ENCODE data around the gene HTR7. TPM values are rescaled to one million over a fixed set of nuclear protein-coding genes. Genes with fewer than 3 reads are reported as not detected.

The HTR7 gene
- total RNA-seq, 1 donor from 2014 or later, result 0.74 TPM

GRCh38 chr10:90800232-90800796 is 57.5 kb downstream of the HTR7 start:
- no peak overlapping the region for H3K27ac ChIP-seq
- no peak for DNase-seq (ENCODE audit: extremely low spot score in 2 of 2)
- H3K36me3 ChIP-seq, result no peaks in the 10 kb centered on the region
- TF ChIP-seq POLR2AphosphoS5 (IDR thresholded peaks at IDR 0.05; ENCODE audit: insufficient read depth in 1 of 2, low read depth in 1 of 2), result no peak
- H3K27me3 ChIP-seq, result no peaks in the 10 kb centered on the region
- H3K4me3 ChIP-seq, result no peak overlapping the region
- no peaks in the 10 kb centered on the region for H3K4me1 ChIP-seq
- no peaks in the 10 kb centered on the region for H3K9me3 ChIP-seq
- intact Hi-C loops (cut with DNase I), result no loop called here

GRCh38 chr10:90799172-90799571 is 58.7 kb downstream of the HTR7 start:
- intact Hi-C loops (cut with DNase I), result no loop called here
- no peaks in the 10 kb centered on the region for H3K9me3 ChIP-seq
- TF ChIP-seq POLR2A (IDR thresholded peaks at IDR 0.05) (no peak), POLR2AphosphoS5 (IDR thresholded peaks at IDR 0.05; ENCODE audit: insufficient read depth in 1 of 2, low read depth in 1 of 2) (no peak)
- TF ChIP-seq, protein P1, sequence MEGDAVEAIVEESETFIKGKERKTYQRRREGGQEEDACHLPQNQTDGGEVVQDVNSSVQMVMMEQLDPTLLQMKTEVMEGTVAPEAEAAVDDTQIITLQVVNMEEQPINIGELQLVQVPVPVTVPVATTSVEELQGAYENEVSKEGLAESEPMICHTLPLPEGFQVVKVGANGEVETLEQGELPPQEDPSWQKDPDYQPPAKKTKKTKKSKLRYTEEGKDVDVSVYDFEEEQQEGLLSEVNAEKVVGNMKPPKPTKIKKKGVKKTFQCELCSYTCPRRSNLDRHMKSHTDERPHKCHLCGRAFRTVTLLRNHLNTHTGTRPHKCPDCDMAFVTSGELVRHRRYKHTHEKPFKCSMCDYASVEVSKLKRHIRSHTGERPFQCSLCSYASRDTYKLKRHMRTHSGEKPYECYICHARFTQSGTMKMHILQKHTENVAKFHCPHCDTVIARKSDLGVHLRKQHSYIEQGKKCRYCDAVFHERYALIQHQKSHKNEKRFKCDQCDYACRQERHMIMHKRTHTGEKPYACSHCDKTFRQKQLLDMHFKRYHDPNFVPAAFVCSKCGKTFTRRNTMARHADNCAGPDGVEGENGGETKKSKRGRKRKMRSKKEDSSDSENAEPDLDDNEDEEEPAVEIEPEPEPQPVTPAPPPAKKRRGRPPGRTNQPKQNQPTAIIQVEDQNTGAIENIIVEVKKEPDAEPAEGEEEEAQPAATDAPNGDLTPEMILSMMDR (IDR thresholded peaks at IDR 0.05), result no peak

GRCh38 chr10:90798482-90798881 is 59.4 kb downstream of the HTR7 start:
- intact Hi-C loops (cut with DNase I), result no loop called here
- DNase-seq (ENCODE audit: extremely low spot score in 2 of 2), result no peak
- TF ChIP-seq POLR2AphosphoS5 (IDR thresholded peaks at IDR 0.05; ENCODE audit: insufficient read depth in 1 of 2, low read depth in 1 of 2) (no peak), POLR2A (IDR thresholded peaks at IDR 0.05) (no peak)
- TF ChIP-seq, protein P1 (IDR thresholded peaks at IDR 0.05), result no peak
- no peaks in the 10 kb centered on the region for H3K9me3 ChIP-seq
- no peaks in the 10 kb centered on the region for H3K4me1 ChIP-seq
- H3K27ac ChIP-seq, result no peak overlapping the region
- no peaks in the 10 kb centered on the region for H3K27me3 ChIP-seq
- no peak overlapping the region for H3K4me3 ChIP-seq
- no peaks in the 10 kb centered on the region for H3K36me3 ChIP-seq

More at GRCh38 chr10:90799172-90799571, 58.7 kb downstream of the HTR7 start:
- Histone ChIP-seq H3K36me3 (no peaks in the 10 kb centered on the region), H3K4me3 (no peak overlapping the region), H3K4me1 (no peaks in the 10 kb centered on the region), H3K27me3 (no peaks in the 10 kb centered on the region), H3K27ac (no peak overlapping the region)
- DNase-seq (ENCODE audit: extremely low spot score in 2 of 2), result no peak

DNA sequence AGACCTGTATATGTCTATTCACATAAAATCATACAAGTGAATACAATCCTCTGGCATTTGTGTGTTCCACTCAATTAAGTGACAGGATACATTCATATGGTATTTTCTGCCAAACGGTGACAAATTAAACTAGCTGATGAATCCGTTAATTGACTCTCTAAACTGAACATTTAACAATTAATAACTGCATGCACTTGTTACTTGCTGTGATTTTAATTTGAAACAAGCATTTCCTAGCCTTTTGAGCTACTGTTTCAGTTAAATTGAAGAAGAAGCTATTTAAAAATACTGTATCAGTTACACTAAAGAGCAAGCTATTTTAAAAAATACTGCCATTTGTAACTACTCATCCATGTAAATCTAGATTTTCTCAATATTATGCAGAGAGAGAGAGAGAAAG is 67.4 kb downstream of the HTR7 start:
- no peak overlapping the region for H3K27ac ChIP-seq
- H3K9me3 ChIP-seq, result no peaks in the 10 kb centered on the region
- intact Hi-C loops (cut with DNase I), result no loop called here
- no peak for DNase-seq (ENCODE audit: extremely low spot score in 2 of 2)
- H3K27me3 ChIP-seq, result no peaks in the 10 kb centered on the region
- H3K36me3 ChIP-seq, result no peaks in the 10 kb centered on the region
- no peak overlapping the region for H3K4me3 ChIP-seq
- TF ChIP-seq POLR2A (IDR thresholded peaks at IDR 0.05) (no peak), POLR2AphosphoS5 (IDR thresholded peaks at IDR 0.05; ENCODE audit: insufficient read depth in 1 of 2, low read depth in 1 of 2) (no peak)
- TF ChIP-seq, protein P1 (IDR thresholded peaks at IDR 0.05), result no peak
- H3K4me1 ChIP-seq, result no peaks in the 10 kb centered on the region

DNA sequence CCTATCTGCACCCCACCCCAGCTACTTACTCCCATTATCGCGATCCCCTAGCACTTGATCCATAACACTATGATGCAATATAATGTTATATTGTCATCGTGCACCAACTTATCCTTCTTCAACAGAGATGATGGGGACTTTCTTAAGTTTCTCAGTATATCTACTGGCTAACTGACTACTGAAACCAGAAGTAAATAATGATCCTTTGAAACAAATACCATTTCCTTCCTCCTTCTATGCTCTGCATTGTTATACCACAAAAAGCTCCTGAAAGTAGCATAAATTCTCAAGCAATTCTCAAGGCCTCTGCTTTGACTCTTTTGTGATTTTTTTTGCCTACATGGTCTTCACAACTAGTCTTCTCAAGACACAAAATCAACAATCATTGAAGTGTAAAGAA is 68.9 kb downstream of the HTR7 start:
- no peaks in the 10 kb centered on the region for H3K4me1 ChIP-seq

More for the DNA sequence above, 68.9 kb downstream of the HTR7 start:
- DNase-seq (ENCODE audit: extremely low spot score in 2 of 2), result no peak
- Histone ChIP-seq H3K9me3 (no peaks in the 10 kb centered on the region), H3K27ac (no peak overlapping the region), H3K27me3 (no peaks in the 10 kb centered on the region), H3K4me3 (no peak overlapping the region), H3K36me3 (no peaks in the 10 kb centered on the region)
- intact Hi-C loops (cut with DNase I), result no loop called here
- TF ChIP-seq, protein P1 (IDR thresholded peaks at IDR 0.05), result no peak
- TF ChIP-seq POLR2AphosphoS5 (IDR thresholded peaks at IDR 0.05; ENCODE audit: insufficient read depth in 1 of 2, low read depth in 1 of 2) (no peak), POLR2A (IDR thresholded peaks at IDR 0.05) (no peak)
